NCI-H2227 (cell line): ENCODE data around the gene KLF7.

Experiments
- DNase-seq: peaks from one replicate; lab custom pipeline; 2025; ENCODE audit not compliant: unreplicated experiment; lab: John Stamatoyannopoulos, UW

The KLF7 gene

DNA sequence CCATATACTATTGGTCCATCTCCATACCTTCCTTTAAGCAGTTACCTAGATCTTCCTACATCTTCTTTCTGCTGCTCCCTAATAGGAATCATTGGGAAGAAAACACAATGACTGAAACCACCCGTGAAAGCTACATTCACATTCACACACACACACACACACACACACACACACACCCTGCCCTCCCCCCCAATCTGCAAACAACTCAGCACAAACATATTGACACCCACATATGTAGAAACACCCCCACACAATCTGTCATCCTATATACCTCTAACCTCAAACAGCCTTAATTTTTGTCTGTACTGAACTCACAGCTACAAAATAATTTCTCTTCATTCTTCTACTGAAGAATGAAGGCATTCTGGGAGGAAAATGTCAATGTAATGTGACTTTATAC is 63.8 kb downstream of the KLF7 start:
- no peak for DNase-seq

DNA sequence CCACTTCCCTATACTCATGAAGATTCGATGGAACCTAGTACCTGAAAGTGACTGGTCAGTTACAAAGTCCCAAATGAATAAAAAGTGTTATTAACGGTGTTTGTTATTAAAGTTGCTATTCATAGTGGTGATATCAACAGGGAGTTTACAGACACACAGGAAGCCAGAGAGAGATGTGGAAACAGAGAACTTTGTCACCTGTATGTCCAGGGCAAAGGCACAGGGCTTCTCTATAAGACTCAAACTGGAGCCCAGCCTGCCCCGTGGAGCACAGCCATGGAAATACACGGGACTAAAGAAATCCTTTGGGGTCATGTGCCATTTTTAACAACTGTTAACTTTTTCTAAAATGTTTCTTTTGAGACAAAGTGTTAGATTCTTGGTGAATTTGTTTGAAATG is 68.5 kb downstream of the KLF7 start:
- DNase-seq, result no peak

DNA sequence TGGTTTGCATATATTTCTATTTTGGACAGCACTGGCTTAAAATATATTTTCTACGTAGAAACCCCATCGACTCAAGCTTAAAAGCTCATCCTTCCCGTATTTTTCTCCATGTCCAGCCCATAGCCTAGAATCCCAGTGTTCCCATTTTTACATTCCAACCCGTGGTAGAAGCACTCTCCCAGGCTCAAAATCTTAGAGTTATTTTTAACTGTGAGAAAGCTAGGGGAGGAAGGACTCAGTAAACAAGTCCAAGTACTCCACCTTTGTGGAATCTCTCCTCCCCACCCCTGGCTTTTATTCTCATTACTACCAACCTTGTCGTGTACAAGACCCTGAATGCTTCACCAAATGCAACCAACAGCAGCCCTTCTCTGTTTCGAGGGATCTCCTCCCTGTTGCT is 69.8 kb downstream of the KLF7 start:
- no peak for DNase-seq

DNA sequence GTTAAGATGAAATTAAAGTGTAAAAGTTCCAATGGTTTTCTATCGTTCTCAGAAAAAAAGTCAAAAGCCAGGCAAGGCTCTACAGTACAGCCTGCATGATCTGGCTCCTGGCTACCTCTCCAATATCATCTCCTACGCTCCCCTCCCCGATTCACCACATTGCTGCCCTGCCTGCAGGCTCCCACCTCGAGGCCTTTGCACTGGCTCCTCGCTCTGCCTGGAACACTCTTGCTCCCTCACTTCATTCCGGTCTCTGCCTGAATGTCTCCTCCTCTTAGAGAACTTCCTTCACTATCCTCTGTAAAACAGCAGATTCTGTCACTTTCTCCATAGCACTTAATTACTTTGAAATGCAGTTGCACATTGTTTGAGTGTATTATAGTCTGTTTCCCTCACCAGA is 72.5 kb downstream of the KLF7 start:
- DNase-seq, result no peak

DNA sequence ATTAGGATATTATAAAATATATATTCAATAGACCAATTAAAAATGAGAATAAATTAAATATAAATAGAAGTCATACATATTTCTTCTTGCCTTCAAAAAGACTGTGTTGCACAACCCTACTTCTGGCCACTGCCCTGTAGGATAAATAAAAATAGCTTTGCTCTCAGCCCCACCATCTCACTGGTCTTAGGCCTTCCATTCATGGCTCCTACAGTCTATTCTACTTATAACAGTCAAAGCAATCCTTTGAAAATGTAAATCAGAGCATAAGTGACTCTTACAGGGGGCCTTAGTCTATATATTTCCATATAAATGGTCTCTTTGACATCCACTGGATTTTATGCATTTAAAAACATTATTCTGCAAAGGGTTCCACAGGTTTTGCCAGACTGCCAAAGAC is 72.9 kb downstream of the KLF7 start:
- no peak for DNase-seq

DNA sequence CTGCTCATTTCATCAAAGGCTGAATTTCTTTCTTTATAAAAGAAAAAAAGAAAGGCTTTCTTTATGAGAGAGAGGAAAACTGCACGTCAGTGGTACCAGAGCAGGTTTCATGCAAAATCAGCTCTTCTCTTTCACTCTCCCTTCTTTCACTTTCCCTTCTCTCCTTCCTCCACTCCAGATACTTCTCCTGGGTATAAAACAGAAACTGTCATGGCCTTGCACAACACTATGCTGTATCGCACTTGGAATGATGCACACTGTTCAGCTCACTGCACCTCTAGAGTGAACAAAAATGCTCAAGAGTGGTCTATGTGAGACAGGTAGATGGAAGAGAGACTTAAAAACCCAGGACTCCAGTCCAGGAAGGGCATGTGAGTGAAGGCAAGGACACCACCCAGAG is 73.8 kb downstream of the KLF7 start:
- no peak for DNase-seq

DNA sequence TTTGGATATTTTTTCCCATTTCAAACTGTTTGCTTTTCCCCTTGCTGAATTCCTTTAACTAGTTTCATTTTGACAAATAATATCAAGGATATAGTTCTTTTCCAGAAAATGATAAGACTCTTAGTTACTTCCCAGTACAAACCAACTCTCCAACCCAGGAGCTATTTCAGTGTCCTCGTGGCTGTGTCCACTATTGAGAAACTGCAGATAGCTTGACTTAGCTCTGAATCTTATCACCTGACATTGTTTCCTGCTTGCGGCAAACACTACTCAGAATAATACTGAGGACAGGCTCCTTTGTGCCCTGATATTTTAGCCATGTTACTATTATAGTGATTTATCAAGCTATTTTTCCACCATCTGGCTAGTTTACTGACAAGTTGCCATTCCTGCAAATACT is 74.6 kb downstream of the KLF7 start:
- DNase-seq, result no peak

DNA sequence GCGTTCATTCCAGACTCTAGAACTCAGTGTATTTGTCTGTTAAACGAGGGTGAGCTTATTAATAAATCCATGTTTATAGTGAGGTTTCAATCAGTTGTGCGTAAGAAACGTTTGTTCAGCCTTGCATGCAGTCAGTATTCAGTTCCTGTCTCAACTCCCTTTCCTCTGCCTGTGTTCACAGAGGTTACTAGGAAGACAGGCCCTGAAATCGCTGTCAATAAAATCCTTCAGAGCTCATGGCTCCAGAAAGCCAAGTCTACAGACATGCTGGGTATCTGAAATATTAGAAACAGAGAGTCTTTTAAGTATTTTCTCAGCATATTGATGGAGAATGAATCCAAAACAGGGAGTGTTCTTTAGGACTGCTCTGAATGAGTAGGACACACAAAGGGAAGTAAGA is 75.4 kb downstream of the KLF7 start:
- no peak for DNase-seq

DNA sequence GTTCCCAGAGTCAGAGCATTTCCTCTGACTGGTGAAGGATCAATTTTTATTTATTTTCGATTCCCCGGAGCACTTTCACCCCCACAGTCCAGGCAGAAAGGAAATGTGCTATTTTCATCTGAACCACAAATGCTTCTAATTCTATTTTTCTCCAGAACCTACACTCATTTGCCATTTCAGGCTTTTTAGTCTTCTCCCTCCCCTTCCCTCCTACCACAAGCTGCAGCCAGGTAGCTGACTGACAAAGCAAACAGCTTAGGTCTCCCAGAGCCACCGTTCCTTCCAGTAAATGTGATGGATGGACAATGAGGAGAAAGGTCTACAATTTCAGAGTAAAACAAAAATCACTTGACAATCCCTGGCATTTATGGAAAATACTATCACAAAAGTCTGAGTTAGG is 76.9 kb downstream of the KLF7 start:
- no peak for DNase-seq

DNA sequence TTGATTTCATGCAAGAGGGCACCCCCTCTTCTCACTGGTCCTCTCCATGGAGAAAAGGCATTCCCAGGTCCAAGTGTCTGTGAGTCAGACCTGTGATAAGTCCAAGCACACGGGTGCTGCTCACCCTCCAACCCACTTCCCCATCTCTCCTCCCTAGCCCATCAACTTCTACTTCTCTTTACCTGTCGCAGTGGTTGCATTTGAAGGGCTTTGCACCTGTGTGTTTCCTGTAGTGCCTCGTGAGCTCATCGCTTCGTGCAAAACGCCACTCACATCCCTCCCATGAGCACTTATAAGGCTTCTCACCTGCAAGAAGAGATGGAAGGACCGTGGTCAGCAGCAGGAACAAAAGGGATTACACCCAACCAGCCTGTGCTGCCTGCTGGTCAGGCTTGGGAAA is 77.5 kb downstream of the KLF7 start:
- DNase-seq, result no peak

DNA sequence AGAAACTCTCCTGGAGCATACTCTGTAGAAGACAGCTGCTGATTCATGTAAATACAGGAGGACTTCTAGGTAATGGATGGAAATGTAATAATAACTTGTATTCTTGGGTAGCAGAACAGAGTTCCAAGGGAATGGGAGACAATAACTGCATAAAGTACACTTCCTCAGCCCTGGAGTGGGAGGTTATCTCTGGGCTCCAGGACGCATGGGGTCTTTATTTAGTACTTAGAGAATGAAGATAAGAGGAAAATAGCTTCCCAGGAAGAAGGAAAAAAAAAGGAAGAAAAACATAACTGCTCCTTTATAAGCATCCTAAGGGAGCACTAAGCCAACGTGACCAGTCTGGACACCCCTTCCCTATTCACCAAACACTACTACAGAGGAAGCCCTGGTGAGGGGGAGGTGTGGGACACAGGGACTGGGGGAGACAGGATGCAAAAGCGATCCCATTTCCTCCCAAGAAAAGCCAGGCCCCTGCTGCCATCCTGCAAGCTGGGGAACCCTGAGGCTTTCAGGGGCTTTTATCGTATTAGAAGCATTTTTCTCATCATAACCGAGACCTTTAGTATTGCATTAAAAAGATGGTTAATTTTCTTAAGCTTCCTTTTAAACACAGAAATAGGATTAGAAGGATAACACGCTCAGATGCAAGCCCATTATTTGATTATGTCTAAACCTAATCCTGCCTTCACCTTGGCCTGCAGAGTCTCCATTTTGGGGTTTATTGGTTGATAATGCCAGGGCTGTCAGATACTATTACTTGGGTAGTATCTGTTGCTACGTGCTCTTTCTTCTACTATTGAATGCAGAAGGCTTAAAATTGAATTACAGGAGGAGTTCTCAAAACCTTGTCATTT is 78.5 kb downstream of the KLF7 start:
- no peak for DNase-seq

DNA sequence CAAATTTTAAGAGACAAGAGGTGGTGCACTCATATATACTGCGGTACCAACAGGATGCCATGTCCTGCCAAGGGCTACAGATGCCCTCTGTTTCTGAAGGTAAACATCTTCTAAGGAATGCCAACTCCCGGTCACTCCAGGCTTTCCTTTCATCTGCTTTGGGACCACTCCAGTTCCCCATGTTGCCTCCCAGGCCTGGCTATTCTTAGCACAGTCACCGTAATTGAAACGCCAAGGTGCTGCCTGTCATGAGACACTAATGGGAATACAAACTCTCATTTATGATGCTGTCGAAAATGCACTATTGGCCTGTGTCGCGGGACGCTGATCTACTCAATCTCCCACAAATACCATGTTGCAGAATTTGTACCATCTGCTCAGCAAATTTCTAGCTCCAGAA is 79.6 kb downstream of the KLF7 start:
- DNase-seq, result peak; percentile 42

DNA sequence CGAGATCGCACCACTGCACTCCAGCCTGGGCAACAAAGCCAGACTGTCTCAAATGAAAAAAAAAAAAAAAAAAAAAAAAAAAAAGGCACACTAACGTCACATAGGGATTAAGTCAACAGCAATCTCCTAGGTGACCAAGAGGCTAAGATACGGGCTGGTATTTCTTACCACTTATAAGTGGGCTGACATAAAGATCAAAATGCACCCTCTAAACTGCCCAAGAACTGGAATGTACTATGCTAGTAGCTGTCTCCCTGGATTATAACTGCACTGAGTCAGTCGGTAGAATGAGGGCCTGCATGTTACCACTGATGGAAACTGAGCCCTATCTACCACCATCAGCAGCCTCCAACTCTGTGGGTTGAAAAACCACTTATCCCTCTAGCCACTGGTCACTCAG is 80.6 kb downstream of the KLF7 start:
- no peak for DNase-seq

DNA sequence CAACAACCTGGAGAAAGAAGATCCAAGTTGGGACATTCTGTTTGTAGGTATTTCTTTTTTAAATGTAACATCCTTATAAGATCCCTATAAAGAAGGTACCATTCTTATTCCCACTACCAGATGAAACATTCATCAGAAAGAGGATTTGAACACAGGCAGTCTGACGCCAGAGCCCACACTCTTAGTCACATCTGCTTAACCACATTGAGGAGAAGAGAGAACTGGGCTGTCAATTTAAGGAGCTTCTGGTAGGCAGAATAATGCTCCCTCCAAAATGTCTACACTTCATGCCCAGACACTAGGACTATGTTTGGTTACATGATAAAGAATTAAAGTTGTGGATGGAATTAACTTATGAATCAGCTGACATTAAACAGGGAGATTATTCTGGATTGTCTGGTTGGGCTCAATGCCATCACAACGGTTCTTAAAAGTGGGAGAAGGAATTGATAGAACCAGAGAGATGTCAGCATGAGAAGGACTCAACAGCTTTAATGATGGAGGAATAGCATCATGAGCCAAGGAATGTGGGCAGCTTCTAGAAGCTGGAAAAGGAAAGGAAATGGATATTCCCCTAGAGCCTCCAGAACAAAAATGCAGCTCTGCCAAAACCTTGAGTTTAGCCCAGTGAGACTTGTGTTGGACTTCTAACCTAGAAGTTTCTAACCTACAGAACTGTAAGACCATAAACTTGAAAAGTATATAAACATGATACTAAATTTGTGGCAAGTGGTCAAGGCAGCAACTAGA is 82.2 kb downstream of the KLF7 start:
- DNase-seq, result no peak

DNA sequence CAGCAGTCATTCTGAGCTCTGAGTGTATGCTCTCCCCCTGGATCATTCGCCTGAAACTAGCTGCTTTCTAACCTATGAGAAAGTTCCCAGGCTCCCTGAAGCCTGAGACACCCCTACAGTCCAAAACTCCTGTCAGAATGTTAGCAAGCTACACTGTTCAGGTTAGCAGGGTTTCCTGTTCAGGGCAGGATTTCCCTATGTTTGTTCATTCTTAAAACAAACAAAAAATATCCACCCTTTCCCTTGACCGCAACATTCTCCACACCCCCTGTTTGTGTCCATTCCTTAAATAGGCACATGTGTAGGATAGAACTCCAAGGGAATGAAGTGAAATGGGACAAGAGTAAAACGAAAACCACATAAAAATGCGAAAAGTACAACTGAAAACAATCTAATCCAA is 83.1 kb downstream of the KLF7 start:
- DNase-seq, result no peak

DNA sequence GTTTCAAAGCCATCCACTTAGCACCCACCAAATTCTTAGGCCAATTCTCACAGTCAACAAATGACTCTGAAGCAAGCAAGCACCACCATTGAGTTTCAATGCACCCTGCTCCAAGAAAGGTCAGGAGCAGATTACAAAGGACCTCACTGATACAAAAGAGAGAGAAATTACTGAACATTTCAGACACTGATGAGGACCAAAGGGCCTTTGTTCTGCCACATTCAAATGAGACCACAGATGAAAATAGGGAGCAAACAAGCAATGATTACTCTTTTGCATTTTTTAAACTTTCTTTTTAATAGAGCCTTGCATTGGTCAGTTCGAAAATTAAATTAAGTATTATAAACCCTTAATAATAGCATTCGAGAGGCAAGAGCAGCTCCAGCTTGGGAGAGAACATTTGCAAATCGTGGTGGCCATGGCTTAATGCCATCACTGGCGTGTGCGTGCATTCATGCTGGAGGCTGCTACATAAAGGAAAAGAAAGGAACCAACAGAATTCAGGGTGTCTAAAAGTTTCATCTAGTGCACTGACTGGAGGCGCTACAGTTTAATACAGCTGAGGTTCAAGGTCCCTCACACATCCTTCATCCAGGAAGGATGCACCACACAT is 87.5 kb downstream of the KLF7 start:
- no peak for DNase-seq

DNA sequence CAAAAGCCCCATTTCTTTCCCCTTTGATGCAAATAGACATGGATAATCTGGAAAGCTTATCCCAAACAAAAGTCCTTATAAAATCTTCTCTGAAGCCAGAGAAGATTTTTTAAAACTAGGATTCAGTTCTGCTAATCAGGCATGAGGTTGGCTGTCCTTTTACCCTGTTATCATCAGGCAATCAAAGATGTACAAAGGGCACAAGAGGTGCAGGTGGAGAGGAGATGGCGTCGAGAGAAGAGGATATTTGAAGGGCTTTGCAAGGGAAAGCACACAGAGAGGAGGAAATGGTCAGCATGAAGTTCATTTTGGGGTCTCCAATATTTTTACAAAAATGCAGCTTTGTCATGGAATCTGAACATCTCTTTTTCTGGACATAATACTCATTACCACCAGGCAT is 88.5 kb downstream of the KLF7 start:
- no peak for DNase-seq

DNA sequence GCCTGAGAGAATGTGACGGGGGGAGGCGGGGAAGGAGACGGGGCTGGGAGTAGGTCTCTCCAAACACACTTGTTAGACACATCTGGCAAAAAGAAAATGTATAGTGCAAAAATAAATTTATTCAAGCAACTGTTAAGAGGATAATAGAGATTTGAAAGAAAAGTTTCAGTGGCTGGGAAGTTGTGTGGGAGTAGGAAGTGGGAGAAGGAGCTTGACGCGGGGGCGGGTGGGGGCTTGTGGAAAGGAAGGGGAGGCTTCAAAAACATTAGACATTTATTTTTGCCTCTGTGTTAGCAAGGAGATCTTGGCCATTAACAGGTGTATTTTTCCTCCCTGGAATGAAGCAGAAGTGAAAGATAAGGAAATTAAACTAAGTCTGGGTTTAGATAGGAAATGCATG is 90.3 kb downstream of the KLF7 start:
- no peak for DNase-seq

DNA sequence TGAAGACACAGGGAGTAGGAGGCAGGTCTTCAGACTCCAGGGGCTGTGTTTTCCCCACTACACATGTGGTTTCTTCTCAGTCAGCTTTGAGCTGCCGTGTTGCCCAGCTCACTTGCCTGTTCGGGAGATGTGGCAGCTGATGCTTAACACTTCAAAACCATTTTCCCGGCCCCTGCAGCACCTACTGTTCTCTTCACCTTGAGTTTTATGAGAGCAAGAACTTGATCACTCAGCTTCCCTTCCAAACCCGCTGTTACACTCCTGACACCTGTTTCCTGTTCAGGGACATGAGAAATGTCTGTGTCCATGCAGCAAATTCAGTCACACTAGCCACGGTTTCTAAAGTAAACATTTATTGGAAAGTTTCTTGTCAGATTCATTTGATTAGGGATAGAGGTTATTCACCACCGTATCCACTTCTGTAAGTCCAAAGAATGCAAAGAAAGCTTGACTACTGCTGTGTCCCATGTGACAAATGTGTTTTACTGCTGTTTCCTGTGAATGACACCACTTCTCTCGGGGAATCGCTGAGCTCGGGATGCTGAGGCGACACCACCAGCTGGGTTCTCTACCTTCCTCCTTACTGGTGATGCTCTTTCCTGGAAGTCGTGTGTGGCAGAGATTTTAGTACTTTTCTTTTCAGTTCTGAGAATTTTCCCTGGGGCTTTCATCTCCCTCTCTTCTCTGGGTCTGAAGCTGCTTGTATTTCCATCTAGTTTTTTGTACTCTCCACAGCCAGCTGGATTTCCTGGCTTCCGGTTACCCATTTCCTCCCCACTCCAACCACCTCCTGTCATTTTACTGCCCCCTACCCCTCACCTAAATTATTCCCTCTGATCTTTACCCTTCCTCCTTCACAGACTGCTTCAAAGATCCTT is 91.7 kb downstream of the KLF7 start:
- DNase-seq, result peak; percentile 61

DNA sequence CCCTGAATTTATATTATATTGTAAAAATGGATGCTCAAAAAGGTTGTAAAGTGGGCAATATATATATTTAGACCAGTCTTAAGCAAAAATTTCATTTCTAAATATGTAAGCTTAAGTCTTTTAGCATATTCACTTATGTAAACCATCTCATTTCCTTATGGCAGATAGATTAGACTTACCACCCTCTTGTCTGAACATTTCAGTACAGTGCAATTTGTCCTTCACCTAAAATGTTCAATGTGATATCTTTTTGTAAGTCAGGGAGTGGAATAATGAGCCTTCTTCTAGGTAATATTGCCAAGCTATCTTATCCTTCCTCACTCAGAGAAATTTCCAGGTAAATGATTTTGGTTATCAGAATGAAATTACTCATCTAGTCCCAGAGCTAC is 92.3 kb downstream of the KLF7 start:
- no peak for DNase-seq

DNA sequence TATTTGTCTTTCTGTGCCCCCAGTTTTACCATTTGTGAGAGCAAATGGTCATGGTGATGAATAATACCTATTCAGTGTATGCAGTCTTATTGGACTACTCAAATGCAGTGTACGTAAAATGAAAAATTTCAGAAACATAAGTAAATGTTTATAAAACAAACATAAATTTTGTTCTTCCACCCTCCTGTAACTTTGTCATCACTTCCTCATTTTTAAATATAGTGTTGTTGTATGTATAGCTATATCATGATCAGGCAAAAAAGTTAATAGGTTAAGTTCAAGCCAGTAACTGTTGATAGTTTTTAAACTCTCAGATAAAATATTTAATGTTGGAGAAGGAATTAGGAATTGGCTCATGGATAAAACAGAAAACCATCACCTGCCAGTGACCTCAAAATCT is 93.2 kb downstream of the KLF7 start:
- no peak for DNase-seq
